LNCaP clone FGC (cell line): ENCODE results near the gene HIVEP3.

Source experiments
- DNase-seq: peaks from one replicate; pipeline ENCODE4 v3.0.0-alpha.2; 2011; ENCODE audit warnings: low read depth
- H3K4me3 ChIP-seq: 2 replicates; pipeline ENCODE4 v1.5.1; 2011; ENCODE audit warnings: mild to moderate bottlenecking, low read depth, low read length, control low read depth
- CTCF ChIP-seq: IDR thresholded peaks from 2 replicates; pipeline ENCODE4 v1.5.1; 2012; ENCODE audit warnings: mild to moderate bottlenecking; ENCODE audit not compliant: control insufficient read depth, insufficient read depth; ENCODE audit errors: extremely low read depth

Gene HIVEP3

GRCh38 chr1:41868241-41868998 lies 50.3 kb downstream of the HIVEP3 start:
- H3K4me3 ChIP-seq = no peak overlapping the region
- no peak for TF ChIP-seq CTCF
- no peak for DNase-seq

- H3K4me3 ChIP-seq = no peak overlapping the region
- no peak for DNase-seq
- TF ChIP-seq CTCF = no peak
Measured at GRCh38 chr1:41866285-41866684, 52.4 kb downstream of the HIVEP3 start.

- H3K4me3 ChIP-seq = no peak overlapping the region
- no peak for DNase-seq
- no peak for TF ChIP-seq CTCF
Measured at GRCh38 chr1:41864471-41865040, 54.2 kb downstream of the HIVEP3 start.

- DNase-seq = no peak
- no peak for TF ChIP-seq CTCF
- no peak overlapping the region for H3K4me3 ChIP-seq
Measured at GRCh38 chr1:41863718-41864117, 55.0 kb downstream of the HIVEP3 start.

GRCh38 chr1:41862384-41863221 lies 56.1 kb downstream of the HIVEP3 start:
- DNase-seq = no peak
- H3K4me3 ChIP-seq = no peak overlapping the region
- no peak for TF ChIP-seq CTCF

- H3K4me3 ChIP-seq = no peak overlapping the region
Measured at GRCh38 chr1:41861535-41862383, 57.0 kb downstream of the HIVEP3 start.

More at GRCh38 chr1:41861535-41862383, 57.0 kb downstream of the HIVEP3 start:
- no peak for DNase-seq
- TF ChIP-seq CTCF = no peak
